H9 (cell line): ENCODE measurements around the gene USP28. TPM values are rescaled to one million over a fixed set of nuclear protein-coding genes. Genes with fewer than 3 reads are reported as not detected.

Experiments used
- DNase-seq: peaks from one replicate; pipeline ENCODE4 v3.0.0-alpha.2; 2017
- H2AFZ ChIP-seq: one replicate; pipeline ENCODE4 v1.6.1; 2013; ENCODE audit warnings: mild to moderate bottlenecking, low read length, control low read depth, moderate library complexity
- H2AK5ac ChIP-seq: 2 replicates; pipeline ENCODE4 v1.6.1; 2013; ENCODE audit warnings: low read length, control low read depth, mixed read lengths; ENCODE audit not compliant: insufficient read length
- H2BK120ac ChIP-seq: one replicate; pipeline ENCODE4 v1.6.1; 2013; ENCODE audit warnings: low read depth, mild to moderate bottlenecking, low read length, control low read depth, inconsistent platforms; ENCODE audit not compliant: poor library complexity, severe bottlenecking
- H2BK12ac ChIP-seq: 2 replicates; pipeline ENCODE4 v1.6.1; 2013; ENCODE audit warnings: low read length, control low read depth, mixed read lengths, low read depth; ENCODE audit not compliant: insufficient read length
- H2BK15ac ChIP-seq: 2 replicates; pipeline ENCODE4 v1.6.1; 2013; ENCODE audit warnings: low read depth, low read length, control low read depth
- H2BK20ac ChIP-seq: one replicate; pipeline ENCODE4 v1.6.1; 2013; ENCODE audit warnings: low read depth, mild to moderate bottlenecking, low read length, control low read depth, inconsistent platforms; ENCODE audit not compliant: poor library complexity, severe bottlenecking
- H2BK5ac ChIP-seq: 2 replicates; pipeline ENCODE4 v1.6.1; 2013; ENCODE audit warnings: low read length, control low read depth, mixed read lengths; ENCODE audit not compliant: insufficient read length
- H3K14ac ChIP-seq: 2 replicates; pipeline ENCODE4 v1.6.1; 2013; ENCODE audit warnings: low read length, control low read depth; ENCODE audit not compliant: insufficient read depth
- H3K18ac ChIP-seq: 2 replicates; pipeline ENCODE4 v1.6.1; 2013; ENCODE audit warnings: low read depth, mild to moderate bottlenecking, mixed read lengths, low read length, control low read depth; ENCODE audit not compliant: insufficient read length
- H3K23ac ChIP-seq: 2 replicates; pipeline ENCODE4 v1.6.1; 2013; ENCODE audit warnings: low read length, control low read depth, mixed read lengths, low read depth; ENCODE audit not compliant: insufficient read length
- H3K23me2 ChIP-seq: 2 replicates; pipeline ENCODE4 v1.6.1; 2013; ENCODE audit warnings: low read depth, mild to moderate bottlenecking, mixed read lengths, low read length, control low read depth; ENCODE audit not compliant: insufficient read length, poor library complexity, severe bottlenecking
- H3K27ac ChIP-seq: 2 replicates; pipeline ENCODE4 v1.5.1; 2013; ENCODE audit warnings: low read length, control low read depth, mixed read lengths, low read depth; ENCODE audit not compliant: insufficient read length
- H3K27me3 ChIP-seq: 2 replicates; pipeline ENCODE4 v1.6.1; 2013; ENCODE audit warnings: low read length, control low read depth, inconsistent platforms; ENCODE audit not compliant: insufficient read depth
- H3K4ac ChIP-seq: 2 replicates; pipeline ENCODE4 v1.6.1; 2013; ENCODE audit warnings: low read depth, mild to moderate bottlenecking, control low read depth, inconsistent platforms, low read length, moderate library complexity
- H3K4me1 ChIP-seq: 2 replicates; pipeline ENCODE4 v1.6.1; 2013; ENCODE audit warnings: low read length, control low read depth, inconsistent platforms; ENCODE audit not compliant: insufficient read depth
- H3K4me2 ChIP-seq: 2 replicates; pipeline ENCODE4 v1.6.1; 2013; ENCODE audit warnings: low read length, control low read depth, mixed read lengths; ENCODE audit not compliant: insufficient read length, insufficient read depth
- H3K56ac ChIP-seq: 2 replicates; pipeline ENCODE4 v1.6.1; 2013; ENCODE audit warnings: low read depth, mild to moderate bottlenecking, mixed read lengths, low read length, control low read depth; ENCODE audit not compliant: insufficient read length
- H3K79me1 ChIP-seq: 2 replicates; pipeline ENCODE4 v1.6.1; 2013; ENCODE audit warnings: low read depth, mild to moderate bottlenecking, moderate library complexity, low read length, control low read depth, inconsistent platforms; ENCODE audit not compliant: insufficient read depth, poor library complexity, severe bottlenecking
- H3K79me2 ChIP-seq: 2 replicates; pipeline ENCODE4 v1.6.1; 2013; ENCODE audit warnings: low read length, control low read depth, inconsistent platforms; ENCODE audit not compliant: insufficient read depth
- H3K9ac ChIP-seq: 2 replicates; pipeline ENCODE4 v1.6.1; 2013; ENCODE audit warnings: low read length, control low read depth, mixed read lengths; ENCODE audit not compliant: insufficient read length; ENCODE audit errors: extremely low read depth
- H3K9me3 ChIP-seq: one replicate; pipeline ENCODE4 v1.6.1; 2013; ENCODE audit warnings: low read depth, low read length, inconsistent platforms; ENCODE audit not compliant: control insufficient read depth
- H3T11ph ChIP-seq: one replicate; pipeline ENCODE4 v1.6.1; 2013; ENCODE audit warnings: mild to moderate bottlenecking, low read length, control low read depth, inconsistent platforms
- H4K20me1 ChIP-seq: one replicate; pipeline ENCODE4 v1.6.1; 2013; ENCODE audit not compliant: control insufficient read depth, insufficient read length, insufficient read depth
- H4K5ac ChIP-seq: 2 replicates; pipeline ENCODE4 v1.6.1; 2013; ENCODE audit warnings: low read depth, mild to moderate bottlenecking, mixed read lengths, low read length, control low read depth; ENCODE audit not compliant: insufficient read length
- H4K8ac ChIP-seq: replicated peaks from 2 replicates; pipeline ENCODE4 v1.6.1; 2013; ENCODE audit warnings: low read length, control low read depth, mixed read lengths, low read depth; ENCODE audit not compliant: insufficient read length
- H4K91ac ChIP-seq: 2 replicates; pipeline ENCODE4 v1.6.1; 2013; ENCODE audit warnings: low read depth, mild to moderate bottlenecking, moderate library complexity, mixed read lengths, low read length, control low read depth; ENCODE audit not compliant: insufficient read length
- H3K27ac Mint-ChIP-seq, 3 experiments: 2 replicates in 2 of 3; 3 replicates in 1 of 3; pipeline ENCODE4 v1.8.0; 2020 to 2021; ENCODE audit warnings: mixed read lengths in 3 of 3, mild to moderate bottlenecking in 1 of 3, moderate library complexity in 1 of 3
- H3K27me3 Mint-ChIP-seq: 2 replicates; pipeline ENCODE4 v1.8.0; 2021; ENCODE audit warnings: low read depth, mild to moderate bottlenecking, moderate library complexity, mixed read lengths
- H3K36me3 Mint-ChIP-seq, 3 experiments: 2 replicates in 2 of 3; 3 replicates in 1 of 3; pipeline ENCODE4 v1.8.0; 2020 to 2021; ENCODE audit warnings: low read depth in 3 of 3, mixed read lengths in 3 of 3; ENCODE audit not compliant: insufficient read depth in 1 of 3
- H3K4me1 Mint-ChIP-seq, 2 experiments: 2 replicates each; pipeline ENCODE4 v1.8.0; 2020; ENCODE audit warnings: mixed read lengths in 2 of 2
- H3K4me3 Mint-ChIP-seq, 2 experiments: 2 replicates in 1 of 2; 3 replicates in 1 of 2; pipeline ENCODE4 v1.8.0; 2020 to 2021; ENCODE audit warnings: mild to moderate bottlenecking in 2 of 2, mixed read lengths in 2 of 2, moderate library complexity in 1 of 2
- H3K9me3 Mint-ChIP-seq, 2 experiments: 2 replicates in 1 of 2; 3 replicates in 1 of 2; pipeline ENCODE4 v1.8.0; 2020; ENCODE audit warnings: mild to moderate bottlenecking in 2 of 2, mixed read lengths in 2 of 2, moderate library complexity in 1 of 2
- WGBS: extraction: QIAGEN DNeasy Blood & Tissue Kit; methylation state at CpG from one replicate; pipeline ENCODE4 v1.1.7; 2013; ENCODE audit warnings: missing lambda C conversion rate, low lambda C conversion rate, mixed read lengths; ENCODE audit not compliant: insufficient read length; ENCODE audit errors: extremely low coverage; 5-methylcytosine and 5-hydroxymethylcytosine counted together
- total RNA-seq: library from RNA; stranded (reverse); gene quantifications from 2 replicates; pipeline ENCODE4 v1.2.1, GENCODE V29; 2021
- TF ChIP-seq, protein P1 (sequence below): fragments of 200-600 bp; sonication (generic); conservative IDR thresholded peaks from 3 replicates; pipeline ENCODE4 v1.8.0; 2021; ENCODE audit warnings: antibody characterized with exemption, mild to moderate bottlenecking

The USP28 gene
- total RNA-seq, 1 experiment from 2014 or later, result 107 TPM

- Histone ChIP-seq H3K27ac (no peak overlapping the region), H3T11ph (no peak overlapping the region), H3K79me2 (no peaks in the 10 kb centered on the region), H3K79me1 (no peaks in the 10 kb centered on the region), H3K18ac (no peak overlapping the region), H3K9ac (no peak overlapping the region), H2BK12ac (no peak overlapping the region), H2BK120ac (no peak overlapping the region), H3K9me3 (no peaks in the 10 kb centered on the region), H2BK20ac (no peak overlapping the region), H2BK15ac (no peak overlapping the region), H2AFZ (no peak overlapping the region), H2AK5ac (no peak overlapping the region), H3K56ac (no peak overlapping the region), H3K23me2 (no peaks in the 10 kb centered on the region), H3K4ac (no peak overlapping the region), H3K27me3 (no peaks in the 10 kb centered on the region), H4K5ac (no peak overlapping the region), H3K14ac (no peak overlapping the region), H4K8ac (no peak overlapping the region), H4K20me1 (no peaks in the 10 kb centered on the region), H3K23ac (no peak overlapping the region), H3K4me2 (no peak overlapping the region), H3K4me1 (no peaks in the 10 kb centered on the region), H2BK5ac (no peak overlapping the region), H4K91ac (no peak overlapping the region)
- Mint-ChIP-seq H3K4me1 (peaks cover 0 to 3% of the 10 kb centered on the region in 2 experiments; a peak in 2 of 4 replicates), H3K27ac (no peak overlapping the region), H3K36me3 (peaks cover 31 to 93% (median 77%) of the 10 kb centered on the region in 3 experiments; a peak in 6 of 7 replicates), H3K27me3 (no peaks in the 10 kb centered on the region), H3K9me3 (no peaks in the 10 kb centered on the region), H3K4me3 (no peak overlapping the region)
- WGBS, result no CpG with 5 or more reads among the region's 2 CpGs
- DNase-seq, result no peak
- TF ChIP-seq, protein P1, sequence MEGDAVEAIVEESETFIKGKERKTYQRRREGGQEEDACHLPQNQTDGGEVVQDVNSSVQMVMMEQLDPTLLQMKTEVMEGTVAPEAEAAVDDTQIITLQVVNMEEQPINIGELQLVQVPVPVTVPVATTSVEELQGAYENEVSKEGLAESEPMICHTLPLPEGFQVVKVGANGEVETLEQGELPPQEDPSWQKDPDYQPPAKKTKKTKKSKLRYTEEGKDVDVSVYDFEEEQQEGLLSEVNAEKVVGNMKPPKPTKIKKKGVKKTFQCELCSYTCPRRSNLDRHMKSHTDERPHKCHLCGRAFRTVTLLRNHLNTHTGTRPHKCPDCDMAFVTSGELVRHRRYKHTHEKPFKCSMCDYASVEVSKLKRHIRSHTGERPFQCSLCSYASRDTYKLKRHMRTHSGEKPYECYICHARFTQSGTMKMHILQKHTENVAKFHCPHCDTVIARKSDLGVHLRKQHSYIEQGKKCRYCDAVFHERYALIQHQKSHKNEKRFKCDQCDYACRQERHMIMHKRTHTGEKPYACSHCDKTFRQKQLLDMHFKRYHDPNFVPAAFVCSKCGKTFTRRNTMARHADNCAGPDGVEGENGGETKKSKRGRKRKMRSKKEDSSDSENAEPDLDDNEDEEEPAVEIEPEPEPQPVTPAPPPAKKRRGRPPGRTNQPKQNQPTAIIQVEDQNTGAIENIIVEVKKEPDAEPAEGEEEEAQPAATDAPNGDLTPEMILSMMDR, result no peak
Observed at GRCh38 chr11:113808931-113809330, 66.4 kb downstream of the USP28 start.
